GM19099 (cell line): Measurements from ENCODE around the gene CPTP.
A peak's percentile ranks its signal among the peaks of the same experiment; 100 is the strongest.

ENCODE experiments used
- POLR2A ChIP-seq: IDR thresholded peaks from 3 replicates; pipeline ENCODE4 v1.6.1; 2011; ENCODE audit warnings: low read depth; ENCODE audit not compliant: insufficient read length; ENCODE audit errors: extremely low read depth

CPTP gene

DNA sequence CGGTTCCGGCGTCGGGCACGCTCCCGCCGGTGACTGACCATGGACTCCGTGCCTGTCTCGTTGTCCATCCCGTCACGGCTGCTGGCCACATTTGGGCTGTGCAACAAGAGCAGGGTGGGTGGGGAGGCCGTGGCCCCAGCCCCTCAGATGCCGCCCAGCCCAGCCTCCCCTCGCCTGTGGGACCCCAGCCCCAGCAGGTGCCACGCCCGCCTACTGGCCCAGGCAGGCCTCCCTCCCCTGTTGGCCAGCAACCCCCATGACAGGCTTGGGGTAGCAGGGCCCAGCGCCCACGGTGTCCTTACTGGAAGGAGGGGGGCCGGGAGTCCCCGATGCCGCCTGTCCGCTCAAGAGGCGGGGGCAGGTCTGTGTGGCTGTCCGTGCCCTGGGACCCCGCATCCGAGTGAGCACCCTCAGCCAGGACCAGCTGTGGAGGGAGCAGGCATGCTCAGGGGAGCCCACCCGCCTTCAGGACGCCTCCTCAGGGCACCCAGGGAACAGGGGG is 17.5 kb downstream of the CPTP start:
- no peak for TF ChIP-seq POLR2A

DNA sequence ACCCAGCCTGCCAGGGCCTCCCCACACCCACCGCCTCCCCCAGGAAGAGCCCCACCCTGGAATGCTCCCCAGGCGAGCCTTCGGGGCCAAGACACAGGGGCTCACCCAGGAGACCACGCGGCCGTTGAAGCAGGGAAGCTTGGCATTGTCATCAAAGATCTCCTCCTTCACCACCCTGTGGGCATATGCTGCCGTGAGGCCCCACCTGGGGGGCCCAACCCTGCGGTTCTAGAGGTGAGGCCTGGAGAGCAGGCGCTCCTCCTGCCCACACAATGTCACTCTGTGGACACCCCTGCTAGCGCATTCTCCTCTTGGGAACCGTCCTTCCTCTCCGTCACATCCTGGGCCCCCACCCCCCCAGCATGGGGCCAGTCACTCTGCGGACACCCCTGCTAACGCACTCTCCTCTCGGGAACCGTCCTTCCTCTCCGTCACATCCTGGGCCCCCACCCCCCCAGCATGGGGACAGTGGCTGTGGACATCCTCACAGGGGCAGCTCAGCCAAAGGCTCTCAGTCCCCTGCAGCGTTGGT is 18.0 kb downstream of the CPTP start:
- TF ChIP-seq POLR2A = no peak

DNA sequence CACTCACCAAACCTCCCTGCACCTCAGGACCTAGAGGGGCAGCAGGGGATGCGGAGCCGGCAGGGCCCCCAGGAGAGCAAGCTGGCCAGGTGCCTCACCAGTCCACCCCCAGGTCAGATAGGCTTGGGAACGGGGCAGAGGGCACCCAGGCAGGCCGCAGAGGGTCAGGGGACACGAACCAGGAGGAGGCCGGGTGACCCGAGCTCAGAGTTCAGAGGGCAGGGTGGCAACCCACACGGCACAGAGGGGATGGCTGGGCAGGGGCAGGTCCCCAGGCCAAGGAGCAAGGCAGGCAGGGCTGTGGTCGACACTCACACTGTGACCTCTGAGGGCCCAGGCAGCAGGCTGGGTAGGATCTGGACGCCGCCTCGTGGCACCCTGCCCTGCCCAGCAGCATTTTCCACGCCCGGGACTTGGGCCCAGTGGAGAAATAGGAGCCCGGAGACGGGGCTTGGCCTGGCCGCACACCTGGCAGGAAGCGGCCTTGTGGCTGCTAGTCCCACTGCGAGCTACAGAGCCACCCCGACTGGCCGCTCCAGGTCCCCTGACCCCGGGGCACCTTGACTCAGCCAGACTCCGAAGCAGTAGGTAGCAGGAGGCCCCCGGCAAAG is 19.3 kb downstream of the CPTP start:
- TF ChIP-seq POLR2A = no peak

GRCh38 chr1:1344655-1345361 is 20.2 kb downstream of the CPTP start:
- TF ChIP-seq POLR2A = no peak

GRCh38 chr1:1345384-1345783 is 20.8 kb downstream of the CPTP start:
- TF ChIP-seq POLR2A = no peak

GRCh38 chr1:1345860-1346500 is 21.4 kb downstream of the CPTP start:
- no peak for TF ChIP-seq POLR2A

GRCh38 chr1:1346501-1346890 is 21.9 kb downstream of the CPTP start:
- TF ChIP-seq POLR2A = no peak

DNA sequence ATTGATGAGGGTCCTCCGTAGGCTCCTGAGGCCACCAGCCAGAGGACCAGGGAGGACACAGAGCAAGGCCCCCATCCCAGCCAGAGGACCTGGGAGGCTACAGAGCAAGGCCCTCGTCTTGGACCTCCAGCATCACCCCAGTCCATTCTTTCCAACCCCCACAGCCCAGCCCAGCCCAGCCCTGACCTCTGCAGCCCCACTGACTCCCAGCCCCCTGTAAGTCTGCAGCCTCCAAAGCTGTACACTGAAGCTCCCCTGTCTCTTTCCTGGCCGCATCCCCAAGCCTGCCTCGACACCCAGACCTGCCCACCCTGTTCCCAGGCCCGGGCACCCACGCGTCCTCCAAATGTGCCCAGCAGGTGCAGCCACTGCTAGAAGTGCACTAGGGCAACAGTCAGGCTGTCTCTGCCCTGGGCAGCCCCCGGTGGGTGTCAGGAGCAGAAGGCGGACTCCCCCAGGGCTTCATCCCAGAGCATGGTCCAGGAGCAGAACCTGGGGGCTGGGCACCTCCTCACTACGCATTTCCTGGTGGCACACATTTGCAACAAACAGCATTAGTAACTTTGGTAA is 22.5 kb downstream of the CPTP start:
- TF ChIP-seq POLR2A = no peak

DNA sequence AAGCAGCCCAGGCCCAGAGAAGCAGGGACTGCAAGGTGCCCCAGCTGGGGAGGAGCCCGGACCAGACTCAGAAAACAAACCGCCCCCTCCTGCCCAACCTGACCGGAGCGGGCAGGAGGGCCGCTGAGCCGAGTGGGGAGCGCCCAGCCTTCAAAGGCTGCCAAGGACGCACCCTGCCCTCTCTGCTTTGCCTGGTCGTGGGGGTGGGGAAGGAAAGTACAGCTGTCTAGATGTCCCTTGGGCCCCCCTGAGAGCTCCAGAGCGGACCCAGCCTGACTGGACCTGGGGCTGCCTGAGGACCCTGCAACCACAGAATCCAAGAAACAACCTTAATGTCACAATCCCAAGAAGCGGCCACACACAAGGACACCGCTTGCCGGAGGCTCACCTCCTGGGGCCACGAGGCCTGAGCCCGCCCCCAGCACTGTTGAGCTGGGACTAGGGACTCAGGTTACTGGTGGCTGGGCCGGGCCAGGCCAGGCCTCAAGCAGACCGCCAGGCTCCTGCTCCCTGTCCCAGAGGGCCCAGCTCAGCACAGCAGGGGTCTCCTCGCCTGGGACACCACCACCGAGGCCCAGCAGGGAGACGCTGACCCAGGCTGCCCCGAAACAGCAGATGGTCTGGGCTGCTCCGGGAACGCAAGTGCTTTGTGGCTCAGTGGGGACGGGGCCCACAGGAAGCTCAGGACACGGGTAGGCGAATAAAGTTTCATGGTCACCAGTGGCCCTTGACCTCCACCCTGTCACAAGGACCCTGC is 23.2 kb downstream of the CPTP start:
- no peak for TF ChIP-seq POLR2A

DNA sequence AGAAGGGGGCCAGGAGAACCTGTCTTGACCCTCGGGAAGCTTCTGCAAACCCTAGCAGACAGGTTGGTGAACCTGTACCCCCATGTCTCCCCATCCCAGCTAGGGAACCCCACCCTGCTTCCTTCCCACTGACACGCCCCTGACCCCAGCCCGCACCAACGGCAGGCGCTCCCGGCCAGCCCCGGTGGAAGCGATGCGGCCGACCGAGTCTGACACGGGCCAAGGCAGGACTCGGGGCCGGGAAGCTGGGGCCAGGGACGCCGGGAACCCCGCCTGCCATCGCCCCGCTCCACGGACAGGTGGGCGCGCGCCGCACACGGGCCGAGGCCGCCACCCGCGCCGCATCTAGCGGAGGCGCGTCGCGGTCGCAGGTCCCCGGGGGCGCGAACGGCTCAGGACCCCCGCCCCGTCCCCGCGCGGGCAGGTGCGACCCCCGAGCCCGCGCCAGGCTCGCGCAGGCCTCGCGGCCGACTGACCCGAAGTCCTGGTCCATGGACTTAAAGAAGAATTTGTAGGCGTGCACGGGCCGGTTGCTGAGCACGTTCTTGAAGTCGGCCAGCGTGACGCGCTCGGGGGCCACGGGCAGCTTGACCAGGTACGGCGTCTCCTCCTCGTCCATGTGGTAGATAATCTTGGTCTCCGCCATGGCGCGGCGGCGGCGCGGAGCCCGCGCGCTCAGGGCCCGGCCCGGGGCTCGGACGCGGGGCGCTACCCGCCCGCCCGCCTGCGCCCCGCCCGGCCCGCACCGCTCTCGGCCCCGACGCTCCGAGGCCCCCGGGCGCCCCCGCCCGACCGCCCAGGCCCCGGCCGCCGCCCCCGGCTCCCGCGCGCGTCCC is 24.0 kb downstream of the CPTP start:
- TF ChIP-seq POLR2A = no peak

GRCh38 chr1:1349256-1350012 is 24.8 kb downstream of the CPTP start, which contains the start of gene DVL1:
DVL1 (minus strand) TSS chr1:1349418; CDS start chr1:1349065, 353 bp downstream.
- peak; percentile 86 for TF ChIP-seq POLR2A

DNA sequence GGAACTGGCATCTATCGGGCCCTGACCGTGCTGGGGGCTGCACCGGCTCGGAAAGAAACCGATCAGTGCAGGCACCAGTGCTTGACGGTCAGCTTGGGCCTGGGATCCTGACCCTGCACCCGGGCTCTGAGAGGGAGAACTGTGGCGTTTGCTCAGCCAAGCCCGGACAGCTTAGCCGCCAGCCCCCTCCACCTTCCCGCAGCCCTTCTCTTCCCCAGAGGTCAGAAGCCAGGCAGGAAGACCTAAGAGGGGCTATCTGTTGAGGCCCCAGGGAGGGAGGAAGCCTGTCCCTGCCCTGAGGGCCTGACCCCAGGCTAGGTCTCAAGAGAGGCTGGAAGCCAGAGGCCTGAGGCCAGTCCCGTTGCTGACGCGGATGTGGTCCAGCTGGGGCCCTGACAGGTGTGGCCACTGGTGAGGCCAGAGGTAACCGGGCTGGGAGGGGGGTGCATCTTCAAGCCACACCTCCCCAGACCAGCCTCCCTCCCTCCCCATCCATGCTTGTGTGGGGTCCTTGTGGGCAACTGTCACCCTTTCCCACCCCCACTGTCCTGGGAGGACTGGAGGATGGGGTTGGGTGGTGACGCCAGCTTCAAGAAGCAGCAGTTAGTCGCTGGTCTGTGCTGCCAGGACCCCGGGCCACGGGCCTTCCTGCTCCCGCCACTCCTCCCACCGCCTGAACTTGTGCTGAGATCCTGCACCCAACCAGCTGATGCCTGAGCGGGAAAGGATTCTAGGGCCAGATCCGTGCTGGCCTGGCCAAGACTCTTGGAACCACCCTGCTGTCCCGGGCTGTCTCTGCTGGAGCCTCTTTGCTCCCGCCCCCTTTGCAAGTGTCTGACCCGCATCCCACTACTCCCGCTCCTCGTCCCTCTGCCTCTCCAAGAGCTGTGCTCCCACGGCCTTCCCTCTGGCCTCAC is 27.2 kb downstream of the CPTP start:
- TF ChIP-seq POLR2A = no peak

DNA sequence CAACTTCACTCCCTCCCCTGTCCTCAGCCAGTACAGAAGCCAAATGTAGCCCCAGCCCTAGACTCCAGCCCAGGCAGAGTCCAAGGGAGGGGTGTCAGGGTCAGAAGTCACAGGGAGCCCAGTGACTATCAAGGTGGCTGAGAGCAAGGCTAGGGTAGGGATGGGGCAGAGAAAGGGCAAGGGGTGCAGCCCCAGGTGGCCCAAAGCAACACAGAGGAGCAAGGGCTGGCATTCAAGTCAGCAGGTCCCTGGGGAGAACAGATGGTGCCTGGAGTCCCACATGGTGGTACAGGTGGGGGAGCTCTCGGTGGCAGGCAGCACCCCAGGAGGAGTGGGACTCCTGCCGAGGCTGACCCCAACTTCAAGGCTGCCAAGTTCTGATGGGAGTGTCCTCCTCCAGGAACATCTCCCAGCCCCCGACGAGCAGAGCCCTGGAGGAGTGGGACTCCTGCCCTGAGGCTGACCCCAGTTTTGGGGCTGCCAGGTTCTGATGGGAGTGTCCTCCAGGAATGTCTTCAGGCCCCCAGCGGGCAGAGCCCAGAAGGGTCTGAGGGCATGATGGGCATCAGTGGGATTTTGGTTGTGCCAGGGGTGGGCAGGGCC is 28.3 kb downstream of the CPTP start:
- no peak for TF ChIP-seq POLR2A
